ENCODE measurements around the gene PHPT1.

Gene PHPT1

DNA sequence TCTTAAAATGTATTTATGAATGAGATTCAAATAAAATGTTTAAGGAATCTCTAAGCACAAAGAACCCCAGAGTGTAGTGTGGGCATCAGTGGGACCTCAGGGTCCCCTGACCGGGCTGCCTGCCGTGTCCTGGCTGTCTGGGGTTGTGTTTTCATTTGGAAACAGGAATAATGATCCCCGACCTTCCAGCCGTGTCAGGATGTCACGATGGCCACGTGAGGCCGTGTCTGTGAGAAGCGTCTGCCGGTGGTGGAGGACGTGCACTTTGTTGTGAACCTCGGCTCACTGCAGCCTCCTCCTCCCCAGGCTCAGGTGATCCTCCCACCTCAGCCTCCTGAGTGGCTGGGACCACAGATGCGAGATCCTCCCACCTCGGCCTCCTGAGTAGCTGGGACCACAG is 41.5 kb downstream of the PHPT1 start:
- DNase-seq, result no peak

DNA sequence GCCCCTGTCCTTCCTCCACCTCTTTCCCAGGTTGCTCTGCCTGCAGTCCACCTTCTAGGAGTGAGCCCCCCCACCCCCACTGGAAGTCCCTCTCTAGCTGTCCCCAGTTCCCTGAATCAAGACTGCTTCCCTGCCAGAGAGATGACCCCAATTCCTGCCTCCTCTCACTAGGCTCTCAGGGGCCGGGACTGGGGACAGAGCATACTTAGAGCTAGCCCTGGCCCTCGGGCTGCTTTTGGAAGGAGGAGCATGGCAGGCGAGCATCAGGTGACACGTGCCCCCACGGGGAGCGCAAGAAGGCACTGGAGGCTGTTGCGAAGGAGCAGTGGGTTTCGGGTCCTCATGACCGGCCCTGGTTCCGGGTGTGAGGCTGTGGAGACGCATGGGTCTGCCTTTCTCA is 46.8 kb downstream of the PHPT1 start:
- no peak for DNase-seq

DNA sequence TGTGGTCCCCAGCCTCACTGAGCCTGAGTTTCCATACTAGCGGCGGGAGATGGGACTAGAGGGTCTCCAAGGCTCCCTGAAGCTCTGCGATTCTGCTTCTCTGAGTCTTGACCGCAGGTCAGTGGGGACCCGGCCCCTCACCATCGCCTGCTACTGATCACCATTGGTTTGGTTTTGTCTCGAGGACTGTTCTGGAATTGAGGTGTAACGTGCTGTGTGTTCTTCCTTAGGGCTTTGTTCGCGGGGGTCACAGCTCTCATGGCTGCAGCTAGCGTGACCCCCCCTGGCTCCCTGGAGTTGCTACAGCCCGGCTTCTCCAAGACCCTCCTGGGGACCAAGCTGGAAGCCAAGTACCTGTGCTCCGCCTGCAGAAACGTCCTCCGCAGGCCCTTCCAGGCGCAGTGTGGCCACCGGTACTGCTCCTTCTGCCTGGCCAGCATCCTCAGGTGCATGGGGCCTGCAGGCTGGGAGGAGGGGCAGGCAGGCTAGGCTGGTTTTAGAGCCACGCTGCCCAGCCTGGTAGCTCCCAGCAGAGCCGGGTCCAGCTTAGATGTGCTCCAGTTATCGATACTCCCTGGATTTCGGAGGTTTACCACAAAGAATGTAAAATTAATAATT is 49.4 kb downstream of the PHPT1 start:
- no peak for DNase-seq

DNA sequence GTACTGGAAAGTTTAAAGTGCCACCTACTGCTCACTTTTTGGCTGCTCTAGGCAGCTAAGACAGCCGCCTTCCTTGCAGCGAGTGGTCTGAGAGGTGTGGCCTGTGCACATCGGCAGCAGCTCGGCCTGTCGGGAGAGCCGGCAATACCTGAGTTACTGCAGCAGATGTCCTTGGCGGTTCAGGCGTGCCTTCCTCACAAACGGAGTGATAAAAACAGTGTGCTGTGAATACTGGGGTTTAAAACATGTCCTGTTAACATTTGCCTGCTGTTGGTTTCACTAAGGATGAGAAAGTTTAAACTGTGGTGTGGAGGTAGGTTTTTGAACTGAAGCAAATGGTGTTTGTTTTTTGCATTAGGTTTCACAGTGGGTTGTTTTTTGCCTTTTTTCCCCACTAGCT is 50.0 kb downstream of the PHPT1 start:
- DNase-seq, result no peak

DNA sequence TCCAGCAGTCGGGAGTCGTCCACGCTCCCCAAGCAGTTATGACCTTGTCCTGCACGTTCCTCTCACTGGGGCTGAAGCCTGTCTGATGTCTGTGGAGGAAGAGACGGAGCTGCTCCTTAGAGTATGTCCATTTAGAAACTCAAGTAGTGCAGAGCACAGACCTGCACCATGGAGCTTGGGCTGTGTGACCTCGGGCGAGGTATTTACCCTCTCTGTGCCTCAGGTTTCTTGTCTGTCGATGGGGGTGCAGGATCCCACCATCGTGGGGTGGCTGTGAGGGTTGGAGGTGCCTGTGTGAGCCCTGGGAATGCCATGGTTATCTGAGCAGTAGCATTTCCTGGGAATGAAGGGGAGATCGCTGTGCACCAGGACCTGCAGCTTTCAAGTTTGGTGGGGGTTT is 51.3 kb downstream of the PHPT1 start:
- DNase-seq, result no peak

Data from activated CD4-positive, alpha-beta T cell treated with anti-CD3 and anti-CD28 coated beads, Interleukin-2, Interleukin-6, amounts not matched to agents 100 ng/mL and 50 ng/mL, durations not matched to agents 16 hours and 8 hours (primary cell).